Adrenal gland (tissue), 12 donors: ENCODE results near the gene OLFM3. TPM values are rescaled to one million over a fixed set of nuclear protein-coding genes. Genes with fewer than 3 reads are reported as not detected.

Source experiments
- DNase-seq, 7 donors: peaks; one replicate each; pipeline ENCODE4 v3.0.0-alpha.2; 2019 to 2020
- H3K27ac ChIP-seq, 5 donors: fragments of 200-600 bp; sonication (generic) in 4 of 5; 1 replicate in 3 of 5; 2 replicates in 2 of 5; pipeline versions ENCODE4 v1.5.1 to v1.8.0; 2016 to 2020; ENCODE audit warnings: mild to moderate bottlenecking in 1 of 5
- H3K27me3 ChIP-seq: fragments of 200-600 bp; 2 replicates; pipeline ENCODE4 v1.8.0; 2021
- H3K36me3 ChIP-seq, 2 donors: fragments of 200-600 bp; replicated peaks in 1 of 2; 1 replicate in 1 of 2; 2 replicates in 1 of 2; pipeline versions ENCODE4 v1.5.1 to v1.8.0; 2018 to 2022
- H3K4me1 ChIP-seq, 2 donors: fragments of 200-600 bp; replicated peaks in 1 of 2; 1 replicate in 1 of 2; 2 replicates in 1 of 2; pipeline versions ENCODE4 v1.5.1 to v1.8.0; 2018 to 2021
- H3K4me3 ChIP-seq, 4 donors: fragments of 200-600 bp; sonication (generic) in 3 of 4; one replicate each; pipeline ENCODE4 v1.5.1; 2016 to 2018
- H3K9me3 ChIP-seq, 3 donors: fragments of 200-600 bp; sonication (generic) in 1 of 3; replicated peaks in 1 of 3; 1 replicate in 2 of 3; 2 replicates in 1 of 3; pipeline versions ENCODE4 v1.5.1 to v1.8.0; 2016 to 2021
- POLR2A ChIP-seq, 2 donors: fragments of 450-650 bp; IDR thresholded peaks; one replicate each; pipeline ENCODE4 v1.6.1; 2017; ENCODE audit warnings: antibody characterized with exemption in 2 of 2, mild to moderate bottlenecking in 2 of 2, moderate library complexity in 1 of 2
- WGBS, 4 donors: extraction: QIAGEN DNeasy Blood & Tissue Kit in 2 of 4; methylation state at CpG; one replicate each; pipeline versions ENCODE4 v1.1.5 to v1.1.7; 2013 to 2017; 5-methylcytosine and 5-hydroxymethylcytosine counted together
- intact Hi-C, 2 donors: fragments of 100-400 bp; cut with DNase I; formaldehyde crosslinking; loops; one replicate each; pipeline versions ENCODE4 v1.14.1 to v1.15.0; 2022 to 2023
- polyA plus RNA-seq, 3 donors: library from polyadenylated mRNA; stranded (reverse); fragments of 200-250 nt in 2 of 3; fragments of 350-450 nt in 1 of 3; fragmentation: Illumina TruSeq in 1 of 3; extraction: RNeasy Lipid Tissue Mini Kit (QIAGEN cat#74804) in 1 of 3; gene quantifications; one replicate each; pipeline ENCODE4 v1.2.3, GENCODE V29; 2013 to 2014
- total RNA-seq, 9 donors: library from RNA; depleted of rRNA in 4 of 9; stranded (reverse); fragments of >200 nt in 4 of 9; fragments of 120-200 nt in 1 of 9; fragmentation: NEBNext Ultra II Directional in 1 of 9; extraction: Animal tissue kit (Norgen Biotek cat#: 25700) in 1 of 9; gene quantifications; one replicate each; pipeline versions ENCODE4 v1.1.0 to v1.2.4, GENCODE V29; 2013 to 2023
- TF ChIP-seq, protein P1 (sequence below), 6 experiments: fragments of 450-650 bp in 4 of 6; fragments of 200-600 bp in 2 of 6; sonication (generic) in 1 of 6; IDR thresholded peaks; 1 replicate in 5 of 6; 2 replicates in 1 of 6; pipeline versions ENCODE4 v1.5.1 to v1.8.0; 2016 to 2021; ENCODE audit warnings: antibody characterized with exemption in 6 of 6, mild to moderate bottlenecking in 2 of 6, moderate library complexity in 1 of 6
- donor health status: healthy with polysubstance abuse.
- donor health status: Bipolar disorder and iron deficiency.
- donor health status: DM: yes; HTN: yes; CAD: no.
- donor health status: DM: no; HTN: no; CAD: no.
- donor health status: DM: no; HTN: no; CAD: no.
- donor health status: DM: yes; HTN: yes; CAD: no.

Gene OLFM3
- total and polyA plus RNA-seq, 12 donors = 0.07 to 1.5 (median 0.26) TPM; not detected in 6

DNA sequence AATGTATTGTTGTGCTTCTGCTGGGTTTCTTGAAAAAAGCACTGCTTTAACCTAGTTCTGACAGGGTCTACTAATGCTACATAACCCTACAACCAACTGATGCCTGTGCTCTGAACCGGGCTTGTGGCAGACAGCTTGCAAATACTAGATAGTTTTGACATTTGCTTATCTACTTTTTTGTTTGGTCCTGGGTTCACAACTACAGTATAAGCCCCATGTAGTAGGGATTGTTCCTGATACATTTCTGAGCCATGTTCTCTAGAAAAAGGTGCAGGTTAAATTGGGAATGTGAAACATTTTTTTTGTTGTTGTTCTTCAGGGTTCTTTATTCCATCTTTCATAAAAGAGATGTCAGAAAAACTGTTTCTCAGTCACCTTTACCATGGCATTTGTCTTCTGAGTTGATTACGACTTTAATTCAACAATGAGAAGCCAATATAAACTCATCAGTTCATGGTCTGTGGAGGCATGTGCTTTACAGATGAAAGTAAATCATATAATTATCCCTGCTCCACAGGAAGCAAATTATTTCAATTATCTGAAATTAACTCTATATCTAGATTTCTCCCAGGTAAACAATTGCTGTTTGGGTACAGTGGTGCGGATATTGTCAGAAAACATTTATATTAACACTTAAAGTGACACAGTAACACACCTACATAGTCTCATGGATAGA is 22.0 kb downstream of the OLFM3 start:
- Histone ChIP-seq H3K9me3 (no peaks in the 10 kb centered on the region), H3K4me1 (no peaks in the 10 kb centered on the region), H3K36me3 (no peaks in the 10 kb centered on the region), H3K27ac (no peak overlapping the region), H3K4me3 (no peak overlapping the region), H3K27me3 (no peaks in the 10 kb centered on the region)
- intact Hi-C loops = no loop called here
- TF ChIP-seq POLR2A (IDR thresholded peaks at IDR 0.05) = no peak
- TF ChIP-seq, protein P1, sequence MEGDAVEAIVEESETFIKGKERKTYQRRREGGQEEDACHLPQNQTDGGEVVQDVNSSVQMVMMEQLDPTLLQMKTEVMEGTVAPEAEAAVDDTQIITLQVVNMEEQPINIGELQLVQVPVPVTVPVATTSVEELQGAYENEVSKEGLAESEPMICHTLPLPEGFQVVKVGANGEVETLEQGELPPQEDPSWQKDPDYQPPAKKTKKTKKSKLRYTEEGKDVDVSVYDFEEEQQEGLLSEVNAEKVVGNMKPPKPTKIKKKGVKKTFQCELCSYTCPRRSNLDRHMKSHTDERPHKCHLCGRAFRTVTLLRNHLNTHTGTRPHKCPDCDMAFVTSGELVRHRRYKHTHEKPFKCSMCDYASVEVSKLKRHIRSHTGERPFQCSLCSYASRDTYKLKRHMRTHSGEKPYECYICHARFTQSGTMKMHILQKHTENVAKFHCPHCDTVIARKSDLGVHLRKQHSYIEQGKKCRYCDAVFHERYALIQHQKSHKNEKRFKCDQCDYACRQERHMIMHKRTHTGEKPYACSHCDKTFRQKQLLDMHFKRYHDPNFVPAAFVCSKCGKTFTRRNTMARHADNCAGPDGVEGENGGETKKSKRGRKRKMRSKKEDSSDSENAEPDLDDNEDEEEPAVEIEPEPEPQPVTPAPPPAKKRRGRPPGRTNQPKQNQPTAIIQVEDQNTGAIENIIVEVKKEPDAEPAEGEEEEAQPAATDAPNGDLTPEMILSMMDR (IDR thresholded peaks at IDR 0.05) = no peak
- 48 to 64% (median 54%) methylated on average over 3 of the region's 3 CpGs for WGBS, 4 donors
- no peak for DNase-seq

DNA sequence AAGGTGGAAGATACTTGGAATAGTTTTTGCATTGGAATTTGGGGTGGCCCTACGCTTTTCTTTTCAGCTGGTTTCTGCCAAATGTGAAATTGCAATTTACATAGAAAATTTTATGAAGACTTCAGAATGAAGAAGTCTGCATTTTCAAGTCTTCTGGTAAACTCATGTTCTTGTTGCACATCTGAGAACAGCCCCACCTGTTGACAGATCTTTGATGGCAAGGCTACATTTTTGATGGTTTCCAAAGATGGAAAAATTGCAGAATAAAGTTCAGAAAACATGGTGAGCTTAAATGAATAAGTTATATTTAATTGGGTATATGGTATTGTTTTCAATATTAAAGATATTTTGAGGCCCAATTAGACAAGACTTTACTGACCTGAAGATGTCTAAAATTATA is 25.4 kb downstream of the OLFM3 start:
- no peaks in the 10 kb centered on the region for H3K36me3 ChIP-seq
- no peaks in the 10 kb centered on the region for H3K4me1 ChIP-seq
- no peak overlapping the region for H3K4me3 ChIP-seq
- WGBS, 4 donors = 59 to 74% (median 68%) methylated on average over 1 of the region's 1 CpG
- H3K27ac ChIP-seq = no peak overlapping the region
- no peaks in the 10 kb centered on the region for H3K27me3 ChIP-seq
- no peak for TF ChIP-seq POLR2A (IDR thresholded peaks at IDR 0.05)
- TF ChIP-seq, protein P1 (IDR thresholded peaks at IDR 0.05) = no peak
- no peak for DNase-seq
- intact Hi-C loops = no loop called here
- no peaks in the 10 kb centered on the region for H3K9me3 ChIP-seq

DNA sequence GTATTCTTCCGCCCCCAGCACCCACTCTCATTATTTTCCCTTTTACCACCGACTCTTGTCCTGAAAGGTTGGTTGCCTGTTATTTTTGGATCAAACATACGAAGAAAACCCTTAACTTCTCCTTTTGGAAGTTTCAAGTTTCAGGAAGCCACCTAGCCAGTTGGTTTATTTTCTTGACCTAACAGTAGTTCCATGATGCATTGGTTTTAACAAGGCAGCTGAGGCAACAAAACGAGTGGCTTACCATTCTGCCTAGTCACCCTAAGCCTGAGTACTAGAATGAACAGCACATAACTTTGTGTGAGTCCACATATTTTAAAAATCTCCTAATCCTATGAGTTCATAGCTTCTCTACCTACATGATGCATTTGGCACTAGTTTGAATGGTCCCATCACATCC is 28.9 kb downstream of the OLFM3 start:
- H3K27me3 ChIP-seq = no peaks in the 10 kb centered on the region
- no peak for DNase-seq
- 59 to 68% (median 66%) methylated on average over 4 of the region's 4 CpGs for WGBS, 4 donors
- intact Hi-C loops = no loop called here
- no peaks in the 10 kb centered on the region for H3K9me3 ChIP-seq
- no peaks in the 10 kb centered on the region for H3K36me3 ChIP-seq
- H3K27ac ChIP-seq = no peak overlapping the region
- H3K4me3 ChIP-seq = no peak overlapping the region
- no peaks in the 10 kb centered on the region for H3K4me1 ChIP-seq
- TF ChIP-seq, protein P1 (IDR thresholded peaks at IDR 0.05) = no peak
- no peak for TF ChIP-seq POLR2A (IDR thresholded peaks at IDR 0.05)

DNA sequence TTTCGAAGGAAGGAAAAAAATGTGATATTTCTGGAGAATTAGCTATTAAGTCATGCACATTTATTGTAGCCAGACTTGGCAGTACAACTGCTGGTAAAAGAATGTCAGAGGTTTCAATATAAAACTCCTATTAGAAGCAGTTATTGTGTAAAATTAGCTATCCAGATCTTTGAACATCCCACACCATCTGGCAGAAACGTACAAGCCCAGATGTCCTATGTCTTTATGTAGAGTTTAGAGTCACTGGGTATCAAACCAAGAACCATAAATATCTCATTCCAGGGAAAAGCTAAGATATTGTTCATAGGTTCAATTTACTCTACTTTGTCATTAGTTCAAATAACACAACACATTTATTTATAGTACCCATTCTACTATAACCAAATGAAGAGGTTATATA is 31.4 kb downstream of the OLFM3 start:
- no peaks in the 10 kb centered on the region for H3K27me3 ChIP-seq
- H3K9me3 ChIP-seq = no peaks in the 10 kb centered on the region
- TF ChIP-seq POLR2A (IDR thresholded peaks at IDR 0.05) = no peak
- TF ChIP-seq, protein P1 (IDR thresholded peaks at IDR 0.05) = no peak
- H3K4me3 ChIP-seq = no peak overlapping the region
- DNase-seq = no peak
- H3K36me3 ChIP-seq = no peaks in the 10 kb centered on the region
- WGBS, 4 donors = 44 to 58% (median 49%) methylated on average over 2 of the region's 2 CpGs
- intact Hi-C loops = no loop called here
- no peaks in the 10 kb centered on the region for H3K4me1 ChIP-seq
- H3K27ac ChIP-seq = no peak overlapping the region
